HG03064 (cell line): ENCODE results near the gene DISC1.

Experiments
- ATAC-seq: cut with Tn5 transposase; IDR thresholded peaks from one replicate; pipeline ENCODE4 v1.9.1; 2021; ENCODE audit warnings: low read depth; ENCODE audit not compliant: unreplicated experiment

DISC1 gene

DNA sequence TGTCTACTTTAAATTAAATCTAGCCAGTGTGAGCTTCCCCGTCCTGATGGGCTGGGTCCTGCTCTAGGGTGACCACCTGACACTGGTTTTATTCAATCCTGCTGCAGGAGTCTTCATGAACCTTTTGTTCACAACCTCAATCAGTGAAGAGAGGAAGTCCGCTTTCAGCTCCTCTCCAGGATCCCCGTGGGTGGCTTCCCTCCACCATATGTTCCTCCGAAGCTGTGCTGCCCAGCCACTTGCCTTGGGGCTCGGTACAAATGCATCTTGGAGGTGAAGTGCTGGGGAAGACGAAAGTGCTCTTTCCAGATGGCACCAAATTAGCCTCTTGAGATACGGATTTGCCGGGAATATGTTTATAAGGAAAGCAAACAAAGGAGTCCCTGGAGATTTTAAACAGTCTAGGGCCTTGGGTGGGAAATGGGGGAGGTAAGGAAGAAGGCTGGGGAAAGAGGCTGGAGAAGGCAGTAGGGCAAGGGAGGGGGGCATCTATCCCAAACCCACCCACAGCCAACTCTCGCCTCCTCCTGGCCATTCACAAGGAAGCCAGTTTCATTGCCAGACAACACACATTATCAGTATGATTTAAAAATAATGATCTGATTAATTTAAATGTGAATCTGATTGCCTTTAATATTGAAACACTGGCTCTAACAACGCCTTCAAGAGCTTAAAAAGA lies 430.8 kb downstream of the DISC1 start:
- no peak for ATAC-seq

DNA sequence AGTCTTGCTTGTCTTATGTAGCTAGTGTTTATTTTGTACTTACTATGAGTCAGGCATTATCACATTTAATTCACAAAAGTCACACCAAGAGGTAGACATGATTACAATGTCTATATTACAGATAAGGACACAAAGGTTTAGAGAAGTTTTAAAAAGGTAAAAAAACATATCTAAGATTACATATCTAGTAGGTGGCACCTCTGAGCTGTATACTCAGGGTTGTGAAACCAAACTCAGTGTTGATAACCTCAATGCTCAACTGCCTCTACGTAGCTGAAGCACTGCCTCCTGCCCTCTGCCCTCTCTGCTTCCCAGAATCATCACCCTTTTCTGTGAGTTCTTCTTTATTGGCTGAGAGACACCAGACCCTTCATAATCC lies 431.3 kb downstream of the DISC1 start:
- ATAC-seq = no peak

DNA sequence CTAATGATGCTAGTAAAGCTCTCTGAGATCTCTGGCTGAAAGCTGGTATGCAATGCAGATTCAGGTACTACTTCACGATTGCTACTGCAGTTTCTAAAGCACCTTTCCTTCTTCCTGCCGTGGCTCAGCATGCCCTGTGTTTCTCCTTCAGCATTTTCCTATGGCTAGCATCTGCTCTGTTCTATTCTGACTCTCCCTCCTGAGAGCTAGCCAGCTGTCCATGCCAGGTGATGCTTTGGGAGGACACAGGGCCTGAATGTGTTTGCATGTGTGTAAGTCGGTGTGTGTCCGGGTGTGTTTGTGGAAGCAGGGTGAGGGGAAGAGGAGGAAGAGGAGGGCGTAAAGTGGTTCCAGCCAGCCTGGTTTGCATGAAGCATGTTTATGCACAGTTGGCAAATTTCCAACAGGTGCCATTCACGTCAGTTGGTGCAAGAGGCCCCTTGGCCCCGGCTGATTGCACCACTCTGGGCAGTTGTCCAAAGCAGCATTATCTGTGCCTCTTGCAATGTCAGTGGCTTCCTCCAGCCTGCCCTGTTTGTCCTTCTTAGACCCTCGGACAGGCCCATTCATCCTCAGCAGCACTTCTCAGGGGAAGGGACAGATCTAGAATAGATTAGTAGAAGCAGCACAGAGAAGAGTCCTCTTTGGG lies 433.3 kb downstream of the DISC1 start:
- no peak for ATAC-seq

DNA sequence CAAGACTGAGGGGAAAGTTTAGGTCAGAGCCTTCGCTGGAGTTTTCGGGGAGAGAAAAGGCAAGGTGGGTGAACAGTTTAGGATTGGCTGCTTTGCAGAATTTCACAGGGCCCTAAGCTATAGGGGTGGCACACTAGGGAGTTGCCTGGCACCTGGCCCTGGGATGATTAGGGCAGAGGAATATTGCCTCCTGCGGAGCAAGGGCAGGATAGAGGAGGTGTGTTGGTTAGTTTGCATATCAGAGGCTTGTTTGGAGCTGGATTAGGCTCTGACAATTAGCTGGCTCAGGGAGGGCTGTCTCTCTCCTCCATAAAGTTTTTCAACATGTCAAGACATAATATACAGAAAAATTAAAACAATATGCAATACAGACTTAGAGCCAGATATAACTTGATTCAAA lies 436.4 kb downstream of the DISC1 start:
- no peak for ATAC-seq

- no peak for ATAC-seq
Measured at GRCh38 chr1:232066521-232066920, 439.9 kb downstream of the DISC1 start.

GRCh38 chr1:232074265-232074664 lies 447.7 kb downstream of the DISC1 start:
- no peak for ATAC-seq

DNA sequence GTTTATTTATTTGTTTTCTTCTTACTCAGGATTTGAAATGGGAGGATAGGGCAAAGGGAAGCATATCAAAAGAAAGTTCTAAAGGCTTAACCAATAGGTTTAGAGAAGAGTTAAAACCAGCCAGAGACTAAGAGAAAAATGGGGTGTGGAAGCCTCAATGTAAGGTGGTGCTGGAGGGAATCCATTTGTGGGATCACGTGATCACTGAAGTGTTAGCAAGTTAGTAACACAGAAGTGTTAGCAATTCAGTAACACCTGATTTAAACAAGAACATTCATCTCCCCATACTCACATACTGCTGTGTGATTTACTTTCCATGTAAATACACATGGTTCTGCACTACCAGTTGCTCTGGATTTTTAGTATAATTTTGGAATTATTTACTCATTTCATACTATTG lies 451.2 kb downstream of the DISC1 start:
- ATAC-seq = no peak

DNA sequence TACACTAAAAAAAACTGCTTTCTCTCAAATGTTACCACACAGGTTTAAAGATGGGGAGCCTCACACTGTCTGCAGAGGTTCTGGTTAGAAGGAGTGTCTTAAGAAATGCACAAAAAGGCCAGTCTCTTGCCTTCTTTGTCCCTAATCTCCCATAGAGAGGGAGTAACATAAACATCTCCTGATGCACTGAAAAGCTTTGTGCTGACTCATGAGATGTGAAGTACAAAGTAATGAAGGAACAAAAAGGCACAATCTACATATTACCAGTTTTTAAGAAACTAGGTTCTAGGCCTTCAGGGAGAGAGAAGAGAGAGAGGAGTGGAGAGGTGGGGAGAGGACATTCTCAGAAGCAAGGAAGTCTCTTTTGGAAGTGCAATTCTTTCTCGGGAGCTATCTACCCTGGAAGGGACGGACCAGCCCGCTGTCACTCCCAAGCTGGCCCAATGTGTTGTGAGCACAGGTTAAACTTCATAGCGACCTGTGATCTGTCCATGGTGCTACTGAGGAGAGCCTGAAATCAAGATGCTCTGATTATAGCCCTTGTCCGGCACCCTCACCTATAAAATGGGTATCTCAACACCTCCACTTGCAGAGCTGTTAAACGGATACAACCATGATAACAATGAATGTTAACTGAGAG lies 458.1 kb downstream of the DISC1 start:
- no peak for ATAC-seq

- ATAC-seq = no peak
Measured at GRCh38 chr1:232090816-232091215, 464.2 kb downstream of the DISC1 start.
